Spinal cord (tissue), 10 donors: ENCODE results near the gene HOXB1. TPM values are rescaled to one million over a fixed set of nuclear protein-coding genes. Genes with fewer than 3 reads are reported as not detected.

Experiments
- DNase-seq, 6 donors: peaks; one replicate each; pipeline versions ENCODE4 v3.0.0 to v3.0.0-alpha.2; 2013 to 2015; ENCODE audit warnings: low spot score in 6 of 6, low read depth in 4 of 6
- H3K27ac ChIP-seq: one replicate; pipeline ENCODE4 v1.5.1; 2013; ENCODE audit warnings: low read depth, low read length, control low read depth
- H3K27me3 ChIP-seq: one replicate; pipeline ENCODE4 v1.6.1; 2013; ENCODE audit warnings: low read length; ENCODE audit not compliant: control insufficient read depth, insufficient read depth
- H3K36me3 ChIP-seq: one replicate; pipeline ENCODE4 v1.6.1; 2013; ENCODE audit warnings: low read length; ENCODE audit not compliant: control insufficient read depth, insufficient read depth
- H3K4me1 ChIP-seq: one replicate; pipeline ENCODE4 v1.6.1; 2013; ENCODE audit warnings: low read length; ENCODE audit not compliant: control insufficient read depth, insufficient read depth
- H3K4me3 ChIP-seq: one replicate; pipeline ENCODE4 v1.5.1; 2013; ENCODE audit warnings: low read depth, low read length, control low read depth
- H3K9me3 ChIP-seq: one replicate; pipeline ENCODE4 v1.6.1; 2013; ENCODE audit warnings: low read length; ENCODE audit not compliant: control insufficient read depth, insufficient read depth
- WGBS: methylation state at CpG from one replicate; pipeline ENCODE4 v1.1.5; 2013; ENCODE audit warnings: missing lambda C conversion rate; ENCODE audit not compliant: insufficient coverage; 5-methylcytosine and 5-hydroxymethylcytosine counted together
- polyA plus RNA-seq, 2 donors: library from polyadenylated mRNA; unstranded; fragments of 120-200 nt; gene quantifications; one replicate each; pipeline ENCODE4 v1.2.1, GENCODE V29; 2013; ENCODE audit not compliant: insufficient read length in 2 of 2
- total RNA-seq, 2 donors: library from RNA; depleted of rRNA in 1 of 2; stranded (reverse); fragments of 120-200 nt in 1 of 2; fragments of >200 nt in 1 of 2; gene quantifications; one replicate each; pipeline versions ENCODE4 v1.2.3 to v1.2.4, GENCODE V29; 2013 to 2014
- donor health status: healthy.

The HOXB1 gene
- total and polyA plus RNA-seq, 4 donors, result 0.16 to 0.32 (median 0.20) TPM; not detected in 1

DNA sequence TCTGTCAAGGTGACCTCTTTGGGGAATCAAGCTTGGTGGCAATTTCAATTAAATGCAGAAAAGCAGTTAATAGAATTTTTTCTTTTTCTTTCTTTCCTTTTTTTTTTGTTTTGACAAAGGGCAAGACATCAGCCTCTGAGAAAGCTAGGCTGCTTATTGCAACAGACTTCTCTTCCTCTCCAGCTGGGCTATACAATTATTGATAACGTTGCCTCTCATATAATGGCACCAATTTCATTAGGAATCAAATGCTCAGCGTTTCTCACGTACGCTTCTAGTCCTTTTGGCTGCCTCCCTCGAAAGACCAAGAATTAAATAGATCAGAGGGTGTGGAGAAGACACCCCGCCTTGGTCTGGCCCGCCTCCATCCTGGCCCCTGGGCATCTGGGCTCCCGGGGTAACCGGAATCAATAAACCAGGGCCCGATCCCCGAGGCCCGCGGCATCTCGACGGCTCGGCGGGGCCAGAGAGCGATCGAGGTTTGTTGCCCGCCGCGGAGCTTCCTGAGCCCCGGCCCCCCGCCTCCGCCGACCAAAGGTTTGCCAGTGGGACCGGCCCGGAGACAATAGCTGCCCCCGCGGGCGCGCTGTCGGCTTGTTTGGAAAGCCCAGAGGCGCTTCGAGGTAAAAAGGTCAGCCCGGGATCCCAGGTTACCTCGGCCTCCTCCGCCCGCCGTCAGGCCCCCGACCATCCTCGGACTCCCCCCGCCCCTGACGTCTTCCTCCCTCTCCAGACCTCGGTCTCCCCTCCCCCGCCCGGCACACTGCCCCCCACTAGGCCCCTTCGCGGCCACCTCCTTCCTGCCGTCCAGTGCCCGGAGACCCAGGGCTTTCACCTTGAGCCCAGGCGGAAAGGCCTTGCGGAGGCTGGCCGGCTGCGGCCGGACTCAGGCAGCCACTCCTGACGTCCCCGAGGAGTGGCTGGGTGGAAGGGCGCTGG is 3.9 kb downstream of the HOXB1 start:
- Histone ChIP-seq H3K9me3 (no peaks in the 10 kb centered on the region), H3K36me3 (peaks cover 4% of the 10 kb centered on the region), H3K27ac (no peak overlapping the region), H3K4me1 (peaks cover 25% of the 10 kb centered on the region), H3K27me3 (peaks cover 9% of the 10 kb centered on the region), H3K4me3 (no peak overlapping the region)
- WGBS, result 20% methylated on average over 47 of the region's 59 CpGs
- peak in 1 of 6 donors; percentile 60 for DNase-seq

- peaks cover 17% of the 10 kb centered on the region for H3K4me1 ChIP-seq
- no peak for DNase-seq
- 73% methylated on average over 3 of the region's 6 CpGs for WGBS
- peaks cover 9% of the 10 kb centered on the region for H3K27me3 ChIP-seq
- H3K9me3 ChIP-seq, result no peaks in the 10 kb centered on the region
- no peak overlapping the region for H3K4me3 ChIP-seq
- H3K27ac ChIP-seq, result peak overlapping the region; percentile 70
- H3K36me3 ChIP-seq, result no peaks in the 10 kb centered on the region
Observed at GRCh38 chr17:48523010-48523409, 7.8 kb downstream of the HOXB1 start.

DNA sequence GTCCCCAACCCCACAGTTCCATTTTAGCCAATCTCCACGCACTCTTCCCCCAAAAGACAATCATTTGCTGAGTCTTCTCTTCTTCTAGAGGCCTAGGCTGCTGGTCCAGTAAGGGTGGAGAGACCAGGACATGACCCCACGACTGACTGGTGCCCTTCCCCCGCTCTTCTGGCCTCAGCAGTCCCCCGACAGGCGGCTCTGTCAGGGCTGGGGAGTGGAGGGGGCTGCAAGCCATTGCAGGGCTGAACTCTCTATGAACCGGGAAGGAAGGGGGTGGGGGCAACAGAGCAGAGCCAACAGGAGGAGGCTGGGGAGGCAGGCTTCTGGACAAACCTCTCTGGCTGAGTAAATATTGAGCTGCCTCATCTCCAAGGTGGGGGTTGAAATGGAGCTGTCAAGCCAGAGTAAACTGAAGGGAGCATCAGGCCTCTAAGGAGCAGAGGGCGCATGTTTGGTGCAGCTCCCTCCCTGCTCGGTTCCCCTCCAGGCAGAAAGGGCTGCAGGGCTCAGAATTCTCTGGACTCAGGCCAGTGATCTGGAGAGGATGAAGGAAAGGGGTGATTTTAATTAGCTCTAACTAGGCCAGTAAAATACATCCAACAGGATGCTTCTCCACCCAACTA is 8.7 kb downstream of the HOXB1 start:
- H3K27ac ChIP-seq, result peak overlapping the region; percentile 70
- no peaks in the 10 kb centered on the region for H3K9me3 ChIP-seq
- H3K36me3 ChIP-seq, result no peaks in the 10 kb centered on the region
- peaks cover 9% of the 10 kb centered on the region for H3K27me3 ChIP-seq
- peak in 1 of 6 donors; percentile 72 for DNase-seq
- H3K4me3 ChIP-seq, result no peak overlapping the region
- peaks cover 17% of the 10 kb centered on the region for H3K4me1 ChIP-seq
- WGBS, result 14% methylated on average over 6 of the region's 8 CpGs

- peak in 1 of 6 donors; percentile 65 for DNase-seq
- peak overlapping the region; percentile 30 for H3K27ac ChIP-seq
- peaks cover 9% of the 10 kb centered on the region for H3K4me1 ChIP-seq
- H3K4me3 ChIP-seq, result no peak overlapping the region
- no peaks in the 10 kb centered on the region for H3K36me3 ChIP-seq
- no CpG with 5 or more reads among the region's 1 CpG for WGBS
- no peaks in the 10 kb centered on the region for H3K9me3 ChIP-seq
- H3K27me3 ChIP-seq, result no peaks in the 10 kb centered on the region
Observed at GRCh38 chr17:48520631-48521079, 10.2 kb downstream of the HOXB1 start.

DNA sequence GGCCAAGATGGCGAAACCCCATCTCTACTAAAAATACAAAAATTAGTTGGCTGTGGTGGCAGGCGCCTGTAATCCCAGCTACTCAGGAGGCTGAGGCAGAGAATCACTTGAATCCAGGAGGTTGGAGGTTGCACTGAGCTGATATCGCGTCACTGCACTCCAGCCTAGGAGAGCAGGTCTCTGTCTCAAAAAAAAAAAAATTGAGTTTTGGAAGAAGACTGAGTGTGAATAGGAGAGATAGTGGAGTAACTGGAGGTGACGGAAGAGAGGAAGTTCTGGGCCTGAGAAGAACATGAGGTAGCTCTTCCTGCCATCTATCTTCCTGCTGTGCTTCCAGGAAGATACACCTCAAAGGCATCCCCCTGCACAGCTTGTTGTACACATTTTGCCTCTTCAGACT is 11.4 kb downstream of the HOXB1 start:
- Histone ChIP-seq H3K9me3 (no peaks in the 10 kb centered on the region), H3K27ac (no peak overlapping the region), H3K4me1 (peaks cover 9% of the 10 kb centered on the region), H3K4me3 (no peak overlapping the region), H3K27me3 (no peaks in the 10 kb centered on the region), H3K36me3 (no peaks in the 10 kb centered on the region)
- 94% methylated on average over 3 of the region's 5 CpGs for WGBS
- no peak for DNase-seq

GRCh38 chr17:48517478-48517877 is 13.3 kb downstream of the HOXB1 start:
- H3K27ac ChIP-seq, result no peak overlapping the region
- H3K36me3 ChIP-seq, result no peaks in the 10 kb centered on the region
- WGBS, result 50% methylated on average over 1 of the region's 3 CpGs
- no peaks in the 10 kb centered on the region for H3K27me3 ChIP-seq
- peaks cover 5% of the 10 kb centered on the region for H3K4me1 ChIP-seq
- no peak for DNase-seq
- H3K4me3 ChIP-seq, result no peak overlapping the region
- H3K9me3 ChIP-seq, result no peaks in the 10 kb centered on the region

DNA sequence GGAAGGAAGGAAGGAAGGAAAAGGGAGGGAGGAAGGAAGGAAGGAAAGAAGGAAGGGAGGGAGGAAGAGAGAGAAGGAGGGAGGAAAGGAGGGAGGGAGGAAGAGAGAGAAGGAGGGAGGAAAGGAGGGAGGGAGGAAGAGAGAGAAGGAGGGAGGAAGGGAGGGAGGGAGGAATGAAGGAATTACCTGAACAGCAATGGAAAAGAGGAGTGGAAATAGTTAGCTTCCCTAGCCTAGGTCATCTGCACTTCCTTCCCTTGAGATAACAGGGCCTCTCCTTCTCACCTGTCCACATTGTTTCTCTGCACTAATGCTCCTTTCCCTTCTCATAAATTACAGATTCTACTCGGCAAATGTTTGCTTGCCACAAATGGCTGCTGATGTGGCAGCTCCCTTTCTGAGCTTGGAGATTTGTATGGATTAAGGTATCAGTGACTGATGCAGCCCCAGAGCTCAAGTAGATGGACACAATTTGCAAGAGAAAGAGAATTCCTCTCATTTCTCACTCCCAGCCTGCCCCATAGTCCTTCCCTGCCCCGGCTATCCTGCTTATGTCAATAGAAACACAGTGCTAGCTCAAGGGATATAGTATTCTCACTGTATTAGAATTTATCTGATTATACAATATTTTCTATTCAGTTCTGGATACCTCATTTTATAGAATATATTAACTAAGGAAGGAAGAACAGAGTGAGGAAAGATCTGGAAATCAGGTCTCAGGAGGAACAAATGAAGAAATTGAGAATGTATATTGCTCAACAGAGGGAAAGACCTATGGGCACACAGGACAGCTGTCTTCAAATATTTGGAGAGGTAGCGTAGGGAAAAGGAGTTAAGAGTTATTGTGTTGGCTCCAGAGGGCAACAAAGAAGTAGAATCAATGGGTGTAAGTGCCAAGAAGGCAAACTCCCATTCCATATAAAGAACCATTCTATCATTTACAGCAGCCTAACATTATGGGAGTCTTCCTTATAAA is 14.6 kb downstream of the HOXB1 start:
- no peaks in the 10 kb centered on the region for H3K36me3 ChIP-seq
- H3K4me3 ChIP-seq, result no peak overlapping the region
- no peaks in the 10 kb centered on the region for H3K4me1 ChIP-seq
- H3K27ac ChIP-seq, result no peak overlapping the region
- 40% methylated on average over 1 of the region's 3 CpGs for WGBS
- no peaks in the 10 kb centered on the region for H3K9me3 ChIP-seq
- H3K27me3 ChIP-seq, result no peaks in the 10 kb centered on the region
- no peak for DNase-seq

GRCh38 chr17:48514477-48514876 is 16.3 kb downstream of the HOXB1 start:
- WGBS, result 100% methylated on average over 1 of the region's 2 CpGs
- no peak for DNase-seq
- Histone ChIP-seq H3K27me3 (no peaks in the 10 kb centered on the region), H3K9me3 (no peaks in the 10 kb centered on the region), H3K4me1 (no peaks in the 10 kb centered on the region), H3K36me3 (no peaks in the 10 kb centered on the region), H3K4me3 (no peak overlapping the region), H3K27ac (no peak overlapping the region)
